Upper lobe of right lung (tissue), 1 donor: ENCODE results near the gene IP6K3. TPM values are rescaled to one million over a fixed set of nuclear protein-coding genes. Genes with fewer than 3 reads are reported as not detected.

Experiments
- ATAC-seq: fragments of 200-7000 bp; cut with Tn5 transposase; one replicate; pipeline ENCODE4 v1.9.1; 2020; ENCODE audit warnings: mild to moderate bottlenecking, moderate library complexity
- DNase-seq: peaks from one replicate; pipeline ENCODE4 v3.0.0-alpha.2; 2020
- H3K27ac ChIP-seq: fragments of 200-600 bp; one replicate; pipeline ENCODE4 v1.8.0; 2022
- H3K27me3 ChIP-seq: fragments of 200-600 bp; one replicate; pipeline ENCODE4 v1.8.0; 2022; ENCODE audit warnings: mild to moderate bottlenecking
- H3K36me3 ChIP-seq: fragments of 200-600 bp; one replicate; pipeline ENCODE4 v1.8.0; 2022
- H3K4me1 ChIP-seq: fragments of 200-600 bp; one replicate; pipeline ENCODE4 v1.8.0; 2022
- H3K4me3 ChIP-seq: fragments of 200-600 bp; one replicate; pipeline ENCODE4 v1.8.0; 2022; ENCODE audit warnings: mild to moderate bottlenecking
- H3K9me3 ChIP-seq: fragments of 200-600 bp; one replicate; pipeline ENCODE4 v1.8.0; 2022
- intact Hi-C: fragments of 100-400 bp; cut with DNase I; formaldehyde crosslinking; loops from one replicate; pipeline ENCODE4 v1.11.0; 2022
- total RNA-seq: library from RNA; stranded (reverse); fragmentation: NEBNext Ultra II Directional; extraction: Animal tissue kit (Norgen Biotek cat#: 25700); gene quantifications from one replicate; pipeline ENCODE4 v1.2.1, GENCODE V29; 2021
- TF ChIP-seq, protein P1 (sequence below): fragments of 200-600 bp; IDR thresholded peaks from one replicate; pipeline ENCODE4 v1.8.0; 2022; ENCODE audit warnings: antibody characterized with exemption
- donor health status: DM: no; HTN: yes; CAD: no; lungs with severe emphysema.

The IP6K3 gene
- total RNA-seq, 1 donor from 2014 or later: 4.6 TPM

DNA sequence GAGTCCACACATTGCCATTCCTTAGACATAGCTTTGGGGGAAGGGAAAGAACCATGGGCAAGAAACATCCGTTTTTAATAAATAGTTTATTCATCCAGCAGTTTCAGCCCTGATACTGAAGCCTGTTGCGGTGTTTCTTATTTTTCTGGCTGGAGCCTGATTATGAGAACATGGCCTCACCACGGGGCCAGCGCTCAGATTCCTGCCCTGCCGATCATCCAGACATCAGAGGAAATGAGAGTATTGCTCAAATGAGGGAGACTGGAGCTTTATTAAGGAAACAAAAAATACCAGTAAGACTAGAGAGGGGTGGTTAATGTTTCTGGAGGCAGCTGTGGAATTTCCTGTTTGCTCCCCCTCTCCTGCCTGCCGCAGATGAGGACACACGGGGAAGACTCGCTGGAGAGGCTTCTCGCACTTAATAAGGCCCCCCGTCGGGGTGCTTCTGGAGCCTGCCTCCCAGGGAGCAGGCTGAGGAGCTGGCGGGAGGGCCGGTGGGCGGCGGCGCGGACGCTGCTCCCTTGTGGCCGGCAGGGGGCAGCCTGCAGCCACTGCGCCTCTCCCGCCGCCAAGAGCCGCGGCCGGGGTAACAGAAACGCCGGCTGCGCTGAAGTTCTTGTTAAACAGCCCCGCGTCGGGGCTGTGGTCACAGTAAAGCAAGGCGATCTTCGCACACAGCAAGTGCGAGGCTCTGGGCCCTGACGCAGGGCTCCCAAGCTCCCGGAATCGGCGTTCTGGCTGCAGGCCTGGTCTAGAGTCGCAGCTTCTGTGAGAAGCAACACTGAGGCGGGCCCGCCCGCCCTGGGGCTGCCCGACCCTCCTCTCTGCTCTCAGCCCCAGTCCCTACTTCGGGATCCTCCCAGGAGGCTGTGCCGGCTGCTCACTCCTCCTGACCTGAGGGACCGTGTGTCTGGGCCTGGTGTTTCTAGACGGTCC lies 24.7 kb upstream of the IP6K3 start:
- Histone ChIP-seq H3K4me3 (no peak overlapping the region), H3K4me1 (peaks cover 34% of the 10 kb centered on the region), H3K27ac (peak overlapping the region; percentile 81), H3K27me3 (no peaks in the 10 kb centered on the region), H3K36me3 (peaks cover 43% of the 10 kb centered on the region), H3K9me3 (no peaks in the 10 kb centered on the region)
- intact Hi-C loops: loop anchor here (5.0 to 10.0 kb wide), 2 partner anchors 256 to 383 kb away; no protein-coding TSS in a partner anchor
- DNase-seq (peak; percentile 87), ATAC-seq (peak; percentile 89)
- TF ChIP-seq, protein P1, sequence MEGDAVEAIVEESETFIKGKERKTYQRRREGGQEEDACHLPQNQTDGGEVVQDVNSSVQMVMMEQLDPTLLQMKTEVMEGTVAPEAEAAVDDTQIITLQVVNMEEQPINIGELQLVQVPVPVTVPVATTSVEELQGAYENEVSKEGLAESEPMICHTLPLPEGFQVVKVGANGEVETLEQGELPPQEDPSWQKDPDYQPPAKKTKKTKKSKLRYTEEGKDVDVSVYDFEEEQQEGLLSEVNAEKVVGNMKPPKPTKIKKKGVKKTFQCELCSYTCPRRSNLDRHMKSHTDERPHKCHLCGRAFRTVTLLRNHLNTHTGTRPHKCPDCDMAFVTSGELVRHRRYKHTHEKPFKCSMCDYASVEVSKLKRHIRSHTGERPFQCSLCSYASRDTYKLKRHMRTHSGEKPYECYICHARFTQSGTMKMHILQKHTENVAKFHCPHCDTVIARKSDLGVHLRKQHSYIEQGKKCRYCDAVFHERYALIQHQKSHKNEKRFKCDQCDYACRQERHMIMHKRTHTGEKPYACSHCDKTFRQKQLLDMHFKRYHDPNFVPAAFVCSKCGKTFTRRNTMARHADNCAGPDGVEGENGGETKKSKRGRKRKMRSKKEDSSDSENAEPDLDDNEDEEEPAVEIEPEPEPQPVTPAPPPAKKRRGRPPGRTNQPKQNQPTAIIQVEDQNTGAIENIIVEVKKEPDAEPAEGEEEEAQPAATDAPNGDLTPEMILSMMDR: peak; percentile 98

DNA sequence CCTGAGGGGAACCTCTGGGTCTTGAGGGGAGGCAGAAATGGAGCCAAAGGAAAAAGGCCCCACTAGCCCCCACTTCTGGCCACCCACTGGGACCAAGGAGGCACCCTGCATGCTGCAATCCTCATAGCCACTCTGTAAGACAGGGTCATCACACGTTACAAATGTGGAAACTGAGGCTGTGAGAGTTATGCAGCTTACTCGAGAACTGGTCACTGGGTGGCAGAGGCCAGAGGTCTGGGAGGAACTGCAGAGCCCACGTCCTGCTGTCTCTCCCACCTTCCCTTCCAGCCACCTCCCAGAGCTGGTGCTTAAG lies 24.1 kb upstream of the IP6K3 start:
- peaks cover 37% of the 10 kb centered on the region for H3K36me3 ChIP-seq
- H3K27me3 ChIP-seq: no peaks in the 10 kb centered on the region
- H3K4me1 ChIP-seq: peaks cover 34% of the 10 kb centered on the region
- no peak overlapping the region for H3K4me3 ChIP-seq
- intact Hi-C loops: loop anchor here (5.0 to 10.0 kb wide), 2 partner anchors 257 to 384 kb away; no protein-coding TSS in a partner anchor
- TF ChIP-seq, protein P1: no peak
- ATAC-seq (no peak), DNase-seq (no peak)
- no peaks in the 10 kb centered on the region for H3K9me3 ChIP-seq
- H3K27ac ChIP-seq: peak overlapping the region; percentile 81

DNA sequence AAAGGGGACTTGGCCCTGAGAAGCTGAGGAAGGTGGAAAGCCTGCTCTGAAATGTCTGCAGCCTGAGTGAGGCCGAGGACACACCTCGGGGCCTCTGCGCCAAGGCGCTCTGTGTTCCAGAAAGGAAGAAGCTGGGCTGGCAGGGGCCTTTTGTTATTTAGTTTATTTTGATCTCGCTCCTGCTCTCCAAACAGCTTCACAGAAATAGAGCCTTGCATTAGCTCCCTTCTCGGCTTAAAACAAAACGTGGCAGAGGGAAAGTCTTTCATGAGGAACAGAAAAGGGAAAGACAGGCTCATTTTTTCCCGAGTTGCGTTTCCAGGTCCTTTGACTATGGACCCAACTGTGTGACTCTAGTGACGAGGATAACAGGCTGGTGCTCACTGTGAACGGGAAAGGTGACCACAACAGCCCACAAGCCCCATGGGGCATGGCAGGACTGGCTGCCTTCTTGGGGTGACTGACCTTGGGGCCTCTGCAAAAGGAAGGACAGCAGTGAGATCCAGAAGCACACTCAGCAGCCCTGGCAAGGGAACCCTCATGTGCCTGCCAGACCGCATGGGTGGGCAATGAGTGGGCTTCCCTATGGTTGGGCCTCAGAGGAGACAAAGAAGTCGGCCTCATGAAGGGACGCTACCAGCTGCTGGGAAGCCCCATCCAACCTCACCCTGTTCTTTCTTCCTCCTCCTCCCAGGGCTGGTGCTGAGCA lies 23.6 kb upstream of the IP6K3 start:
- Histone ChIP-seq H3K4me3 (no peak overlapping the region), H3K27ac (peak overlapping the region; percentile 81), H3K36me3 (peaks cover 32% of the 10 kb centered on the region), H3K4me1 (peaks cover 34% of the 10 kb centered on the region), H3K27me3 (no peaks in the 10 kb centered on the region), H3K9me3 (no peaks in the 10 kb centered on the region)
- DNase-seq: no peak
- ATAC-seq: no peak
- TF ChIP-seq, protein P1: no peak
- intact Hi-C loops: loop anchor here (5.0 to 10.0 kb wide), 2 partner anchors 257 to 385 kb away; no protein-coding TSS in a partner anchor

DNA sequence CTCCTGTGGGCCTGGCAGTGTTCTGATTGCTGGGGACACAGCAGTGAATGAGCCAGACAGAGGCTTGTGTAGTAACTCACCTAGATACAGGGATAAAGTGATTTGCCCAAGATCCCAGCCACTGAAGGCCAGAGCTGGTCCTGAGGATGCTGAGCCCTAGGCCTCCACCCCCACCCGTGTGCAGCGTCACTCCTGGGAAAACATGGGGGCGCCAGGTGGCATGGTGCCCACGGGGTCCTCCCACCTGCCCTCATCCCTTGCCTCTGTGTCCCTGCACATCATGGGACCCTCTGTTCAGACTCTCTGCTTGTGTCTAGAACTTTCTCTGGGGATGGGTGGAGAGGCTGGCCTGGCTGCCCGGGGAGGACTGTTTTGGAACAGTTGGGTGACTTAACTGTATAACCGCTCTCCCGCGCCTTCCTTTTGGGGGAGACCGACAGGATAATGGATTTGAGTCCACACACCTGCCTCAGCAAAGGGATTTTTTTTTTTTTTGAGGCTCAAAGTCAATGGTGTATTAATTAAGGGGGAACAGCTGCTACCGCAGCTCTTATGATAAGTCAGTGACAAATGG lies 22.6 kb upstream of the IP6K3 start:
- Histone ChIP-seq H3K4me1 (peaks cover 34% of the 10 kb centered on the region), H3K36me3 (peaks cover 22% of the 10 kb centered on the region), H3K27ac (no peak overlapping the region), H3K4me3 (no peak overlapping the region), H3K27me3 (no peaks in the 10 kb centered on the region), H3K9me3 (no peaks in the 10 kb centered on the region)
- TF ChIP-seq, protein P1: no peak
- intact Hi-C loops: no loop called here
- no peak for DNase-seq
- ATAC-seq: no peak

DNA sequence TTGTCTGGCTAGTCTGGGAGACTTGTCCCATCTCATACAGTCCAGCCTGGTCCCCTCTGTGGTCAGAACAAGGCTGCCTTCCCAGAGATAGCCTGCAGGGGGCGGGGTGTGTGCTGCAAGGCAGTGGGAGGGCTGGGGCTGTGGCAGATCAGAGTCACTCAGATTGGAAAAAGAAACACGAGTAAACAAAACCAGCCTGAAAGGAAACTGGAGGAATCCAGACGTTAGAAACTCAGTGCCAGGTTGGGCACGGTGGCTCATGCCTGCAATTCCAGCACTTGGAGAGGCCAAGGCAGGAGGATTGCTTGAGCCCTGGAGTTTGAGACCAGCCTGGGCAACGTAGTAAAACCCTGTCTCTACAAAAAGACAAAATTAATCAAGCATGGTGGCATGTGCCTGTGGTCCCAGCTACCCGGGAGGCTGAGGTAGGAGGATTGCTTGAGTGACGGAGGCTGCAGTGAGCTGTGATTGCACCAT lies 22.0 kb upstream of the IP6K3 start:
- TF ChIP-seq, protein P1: peak; percentile 76
- ATAC-seq: peak; percentile 81
- no peaks in the 10 kb centered on the region for H3K27me3 ChIP-seq

More for the DNA sequence above, 22.0 kb upstream of the IP6K3 start:
- intact Hi-C loops: no loop called here
- H3K4me3 ChIP-seq: no peak overlapping the region
- H3K9me3 ChIP-seq: no peaks in the 10 kb centered on the region
- peak; percentile 88 for DNase-seq
- peak overlapping the region; percentile 38 for H3K27ac ChIP-seq
- H3K4me1 ChIP-seq: peaks cover 34% of the 10 kb centered on the region
- peaks cover 17% of the 10 kb centered on the region for H3K36me3 ChIP-seq
